Liver (tissue), 3 donors: ENCODE data around the gene TRH.
"Not testable (repeated sequence)": the region's sequence is repeated elsewhere in the genome, so short reads cannot be mapped to it uniquely, and the experiment has no call there.

Source experiments
- ATF3 ChIP-seq: IDR thresholded peaks from 2 replicates; pipeline ENCODE4 v1.6.1; 2016; ENCODE audit warnings: antibody characterized with exemption
- CTCF ChIP-seq: fragments of 150-350 bp; IDR thresholded peaks from 2 replicates; pipeline ENCODE4 v1.5.1; 2017; ENCODE audit warnings: improper control_type of control experiment, low read depth, low read length; ENCODE audit not compliant: missing input control
- JUND ChIP-seq, 2 donors: IDR thresholded peaks; 2 replicates each; pipeline ENCODE4 v1.6.1; 2016; ENCODE audit warnings: antibody characterized with exemption in 2 of 2
- MAX ChIP-seq: IDR thresholded peaks from 2 replicates; pipeline ENCODE4 v1.6.1; 2016; ENCODE audit warnings: antibody characterized with exemption
- REST ChIP-seq: IDR thresholded peaks from 2 replicates; pipeline ENCODE4 v1.6.1; 2016; ENCODE audit warnings: antibody characterized with exemption, mild to moderate bottlenecking
- RXRA ChIP-seq, 2 donors: IDR thresholded peaks; 2 replicates each; pipeline ENCODE4 v1.6.1; 2017 to 2018; ENCODE audit warnings: antibody characterized with exemption in 2 of 2, mild to moderate bottlenecking in 1 of 2
- SP1 ChIP-seq: IDR thresholded peaks from 2 replicates; pipeline ENCODE4 v1.6.1; 2018; ENCODE audit warnings: antibody characterized with exemption, mild to moderate bottlenecking
- TAF1 ChIP-seq: conservative IDR thresholded peaks from 2 replicates; pipeline ENCODE4 v1.6.1; 2016; ENCODE audit warnings: antibody characterized with exemption, mild to moderate bottlenecking
- donor health status: healthy.
- donor health status: healthy.

- not testable (repeated sequence) for TF ChIP-seq RXRA (IDR thresholded peaks at IDR 0.05); CTCF; SP1; ATF3; REST; JUND (IDR thresholded peaks at IDR 0.05); MAX; TAF1
Measured at GRCh38 chr3:129999176-129999575, 24.7 kb downstream of the TRH start.
